ENCODE data around the gene AKAP14.

AKAP14 gene

DNA sequence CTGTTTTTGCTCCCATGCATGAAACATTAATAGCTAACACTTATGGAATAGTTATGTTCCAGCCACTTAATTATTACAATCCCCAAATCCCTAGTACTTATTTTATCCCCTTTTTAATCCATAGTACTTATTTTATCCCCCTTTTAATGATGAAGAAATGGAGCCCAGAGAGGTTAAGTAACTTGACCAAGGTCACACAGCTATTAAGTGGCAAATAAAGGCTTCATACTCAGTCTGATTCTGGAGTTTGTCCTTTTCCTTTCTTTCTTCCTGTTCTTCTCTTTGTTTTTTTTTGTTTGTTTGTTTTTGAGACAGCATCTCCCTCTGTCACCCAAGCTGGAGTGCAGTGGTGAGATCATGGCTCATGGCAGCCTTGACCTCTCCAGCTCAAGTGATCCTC is 45.6 kb downstream of the AKAP14 start:
- H3K36me3 ChIP-seq (ENCODE audit: insufficient read depth, low read length): peaks cover 7% of the 10 kb centered on the region; the same call in 1 of the 2 replicates
- H3K4me3 ChIP-seq (ENCODE audit: low read depth, low read length, poor library complexity, severe bottlenecking): no peak overlapping the region
- H3K4me2 ChIP-seq (ENCODE audit: low read length): no peak overlapping the region
- H3F3A ChIP-seq (ENCODE audit: insufficient read depth, low read length): no peaks in the 10 kb centered on the region
- H3K27ac ChIP-seq (ENCODE audit: low read depth, low read length, poor library complexity, severe bottlenecking): no peak overlapping the region
- no peak overlapping the region for H3K9ac ChIP-seq (ENCODE audit: low read length)
- no peak overlapping the region for H2AFZ ChIP-seq (ENCODE audit: low read length)
- H4K20me1 ChIP-seq (ENCODE audit: insufficient read depth, low read length): no peaks in the 10 kb centered on the region
- no peaks in the 10 kb centered on the region for H3K27me3 ChIP-seq (ENCODE audit: insufficient read depth, low read length)
- no peaks in the 10 kb centered on the region for H3K9me3 ChIP-seq (ENCODE audit: low read length)
- no peak for TF ChIP-seq EZH2 (IDR thresholded peaks at IDR 0.05; ENCODE audit: borderline replicate concordance, low read length)
- TF ChIP-seq, protein P1, sequence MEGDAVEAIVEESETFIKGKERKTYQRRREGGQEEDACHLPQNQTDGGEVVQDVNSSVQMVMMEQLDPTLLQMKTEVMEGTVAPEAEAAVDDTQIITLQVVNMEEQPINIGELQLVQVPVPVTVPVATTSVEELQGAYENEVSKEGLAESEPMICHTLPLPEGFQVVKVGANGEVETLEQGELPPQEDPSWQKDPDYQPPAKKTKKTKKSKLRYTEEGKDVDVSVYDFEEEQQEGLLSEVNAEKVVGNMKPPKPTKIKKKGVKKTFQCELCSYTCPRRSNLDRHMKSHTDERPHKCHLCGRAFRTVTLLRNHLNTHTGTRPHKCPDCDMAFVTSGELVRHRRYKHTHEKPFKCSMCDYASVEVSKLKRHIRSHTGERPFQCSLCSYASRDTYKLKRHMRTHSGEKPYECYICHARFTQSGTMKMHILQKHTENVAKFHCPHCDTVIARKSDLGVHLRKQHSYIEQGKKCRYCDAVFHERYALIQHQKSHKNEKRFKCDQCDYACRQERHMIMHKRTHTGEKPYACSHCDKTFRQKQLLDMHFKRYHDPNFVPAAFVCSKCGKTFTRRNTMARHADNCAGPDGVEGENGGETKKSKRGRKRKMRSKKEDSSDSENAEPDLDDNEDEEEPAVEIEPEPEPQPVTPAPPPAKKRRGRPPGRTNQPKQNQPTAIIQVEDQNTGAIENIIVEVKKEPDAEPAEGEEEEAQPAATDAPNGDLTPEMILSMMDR (IDR thresholded peaks at IDR 0.05; ENCODE audit: low read length): no peak
- 0 out of 2 replicates have a peak, but pooled peaks cover 4% of the 10 kb centered on the region for H3K79me2 ChIP-seq (ENCODE audit: insufficient read depth, low read length)
- H3K9me2 ChIP-seq (ENCODE audit: low read depth, low read length): no peaks in the 10 kb centered on the region
- peaks cover 20% of the 10 kb centered on the region for H3K4me1 ChIP-seq (ENCODE audit: insufficient read depth, low read length, severe bottlenecking)

DNA sequence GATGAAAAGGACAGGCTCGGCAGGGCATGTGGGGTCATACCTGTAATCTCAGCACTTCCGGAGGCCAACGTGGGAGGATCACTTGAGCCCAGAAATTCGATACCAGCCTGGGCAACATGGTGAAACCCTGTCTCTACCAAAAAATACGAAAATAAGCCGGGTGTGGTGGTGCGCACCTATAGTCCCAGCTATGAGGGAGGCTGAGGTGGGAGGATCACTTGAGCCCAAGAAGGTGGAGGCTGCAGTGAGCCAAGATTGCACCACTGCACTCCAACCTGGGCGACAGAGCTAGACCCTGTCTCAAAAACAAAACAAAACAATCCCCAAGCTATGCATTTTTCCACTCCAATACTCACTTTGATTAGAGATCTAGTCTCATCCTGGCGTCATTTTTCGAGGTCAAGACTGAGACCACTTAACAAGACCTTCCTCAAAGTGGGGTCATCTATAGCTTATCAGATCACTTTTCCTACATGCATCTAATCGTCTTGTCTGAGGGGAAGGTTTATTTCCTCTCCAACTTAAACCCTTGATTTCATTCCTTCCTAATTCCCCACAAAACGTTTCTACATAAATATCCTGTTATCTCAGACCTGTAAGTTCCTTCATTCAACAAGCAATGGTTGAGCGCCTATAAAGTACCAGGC is 46.6 kb downstream of the AKAP14 start:
- Histone ChIP-seq H4K20me1 (ENCODE audit: insufficient read depth, low read length) (no peaks in the 10 kb centered on the region), H3K4me3 (ENCODE audit: low read depth, low read length, poor library complexity, severe bottlenecking) (peak overlapping the region; percentile 97), H3K36me3 (ENCODE audit: insufficient read depth, low read length) (no peaks in the 10 kb centered on the region), H3K27ac (ENCODE audit: low read depth, low read length, poor library complexity, severe bottlenecking) (no peak overlapping the region), H3K9me3 (ENCODE audit: low read length) (no peaks in the 10 kb centered on the region), H3K9me2 (ENCODE audit: low read depth, low read length) (no peaks in the 10 kb centered on the region), H2AFZ (ENCODE audit: low read length) (no peak overlapping the region), H3K4me2 (ENCODE audit: low read length) (peak overlapping the region; percentile 89), H3K27me3 (ENCODE audit: insufficient read depth, low read length) (no peaks in the 10 kb centered on the region), H3K9ac (ENCODE audit: low read length) (peak overlapping the region; percentile 94), H3F3A (ENCODE audit: insufficient read depth, low read length) (no peaks in the 10 kb centered on the region), H3K79me2 (ENCODE audit: insufficient read depth, low read length) (0 out of 2 replicates have a peak, but pooled peaks cover 4% of the 10 kb centered on the region), H3K4me1 (ENCODE audit: insufficient read depth, low read length, severe bottlenecking) (peaks cover 20% of the 10 kb centered on the region)
- TF ChIP-seq, protein P1 (IDR thresholded peaks at IDR 0.05; ENCODE audit: low read length): no peak
- no peak for TF ChIP-seq EZH2 (IDR thresholded peaks at IDR 0.05; ENCODE audit: borderline replicate concordance, low read length)

DNA sequence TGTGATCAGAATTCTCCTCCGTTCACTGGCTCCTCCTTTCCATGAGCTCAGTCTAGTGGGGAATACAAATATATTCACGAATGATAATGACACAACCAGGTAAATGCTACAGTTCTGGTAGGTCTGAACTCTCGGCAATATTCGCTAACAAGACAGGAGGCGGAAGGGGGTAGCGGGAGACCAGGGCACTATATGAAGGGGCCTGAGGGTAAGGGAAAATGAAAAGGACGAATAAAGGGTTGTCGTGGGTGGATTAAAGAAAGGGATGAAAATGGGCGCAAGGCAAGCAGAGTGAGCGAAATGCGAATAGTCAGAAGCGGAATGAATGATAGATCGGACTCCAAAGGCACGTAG is 47.1 kb downstream of the AKAP14 start:
- Histone ChIP-seq H3K27ac (ENCODE audit: low read depth, low read length, poor library complexity, severe bottlenecking) (peak overlapping the region; percentile 69), H3K27me3 (ENCODE audit: insufficient read depth, low read length) (no peaks in the 10 kb centered on the region), H3K4me3 (ENCODE audit: low read depth, low read length, poor library complexity, severe bottlenecking) (peak overlapping the region; percentile 97), H3F3A (ENCODE audit: insufficient read depth, low read length) (no peaks in the 10 kb centered on the region), H3K9me2 (ENCODE audit: low read depth, low read length) (no peaks in the 10 kb centered on the region), H3K36me3 (ENCODE audit: insufficient read depth, low read length) (no peaks in the 10 kb centered on the region), H3K9ac (ENCODE audit: low read length) (peak overlapping the region; percentile 94), H3K4me2 (ENCODE audit: low read length) (peak overlapping the region; percentile 89), H3K9me3 (ENCODE audit: low read length) (no peaks in the 10 kb centered on the region), H4K20me1 (ENCODE audit: insufficient read depth, low read length) (no peaks in the 10 kb centered on the region), H3K4me1 (ENCODE audit: insufficient read depth, low read length, severe bottlenecking) (peaks cover 20% of the 10 kb centered on the region), H3K79me2 (ENCODE audit: insufficient read depth, low read length) (0 out of 2 replicates have a peak, but pooled peaks cover 4% of the 10 kb centered on the region), H2AFZ (ENCODE audit: low read length) (no peak overlapping the region)
- TF ChIP-seq, protein P1 (IDR thresholded peaks at IDR 0.05; ENCODE audit: low read length): no peak
- TF ChIP-seq EZH2 (IDR thresholded peaks at IDR 0.05; ENCODE audit: borderline replicate concordance, low read length): no peak
